ENCODE results near the gene MMP1. TPM values are rescaled to one million over a fixed set of nuclear protein-coding genes. Genes with fewer than 3 reads are reported as not detected.

MMP1 gene
- total and polyA plus RNA-seq, 2 of the 4 experiments (the other 2 are of a cell fraction): 166 to 245 TPM

DNA sequence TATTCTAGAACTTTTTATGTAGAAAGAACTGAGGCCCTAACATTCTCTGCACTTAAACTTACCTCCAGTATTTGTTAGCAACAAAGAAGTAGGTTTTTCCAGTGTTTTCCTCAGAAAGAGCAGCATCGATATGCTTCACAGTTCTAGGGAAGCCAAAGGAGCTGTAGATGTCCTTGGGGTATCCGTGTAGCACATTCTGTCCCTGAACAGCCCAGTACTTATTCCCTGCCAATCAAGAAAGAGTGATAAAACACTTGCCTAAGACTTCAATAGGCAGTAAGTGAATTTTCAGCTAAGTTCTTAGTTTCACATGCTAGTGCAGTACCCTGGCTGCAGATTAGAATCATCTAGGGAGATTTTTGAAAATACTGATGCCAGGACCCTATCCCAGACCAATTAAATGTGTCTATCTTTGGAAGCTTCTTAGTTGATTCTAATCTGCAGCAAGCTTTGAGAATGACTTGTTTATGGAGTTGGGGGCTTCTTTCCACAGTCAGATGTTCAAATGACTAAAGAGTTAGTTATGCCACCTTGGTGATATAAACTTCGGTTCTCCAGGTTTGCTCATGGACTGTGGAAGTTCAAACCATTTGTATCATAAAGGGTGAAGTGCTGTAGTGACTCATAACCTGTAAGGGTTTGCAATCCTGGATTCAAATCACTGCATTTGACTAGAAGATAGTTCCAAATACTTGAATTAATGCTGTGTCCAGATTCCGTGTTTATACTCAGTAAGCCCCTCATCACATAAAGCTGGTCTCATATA, 6.5 kb downstream of the MMP1 start:
- no peak overlapping the region for H4K5ac ChIP-seq (ENCODE audit: low read depth, low read length)
- intact Hi-C loops (cut with micrococcal nuclease) (no loop called here), in situ Hi-C loops (cut with MboI; ENCODE audit: low sequenced_read_pairs) (no loop called here), dilution Hi-C loops (cut with HindIII; ENCODE audit: low sequenced_read_pairs, unreplicated experiment) (no loop called here)
- no peak overlapping the region for H3K4me2 ChIP-seq (ENCODE audit: low read depth, low read length)
- H4K20me1 ChIP-seq (ENCODE audit: insufficient read depth, low read length): no peaks in the 10 kb centered on the region
- H3K27me3 ChIP-seq (ENCODE audit: control insufficient read depth, insufficient read depth, low read length): no peaks in the 10 kb centered on the region
- H3K4ac ChIP-seq (ENCODE audit: low read depth, low read length): no peak overlapping the region
- no peak overlapping the region for H2BK20ac ChIP-seq (ENCODE audit: low read depth, low read length)
- DNase-seq: peak; percentile 57
- H2AK5ac ChIP-seq (ENCODE audit: low read depth, low read length): no peak overlapping the region
- no peak overlapping the region for H3K27ac ChIP-seq (ENCODE audit: insufficient read depth, low read length)
- H3K9me3 ChIP-seq (ENCODE audit: control insufficient read depth, insufficient read depth, low read length): no peaks in the 10 kb centered on the region
- TF ChIP-seq MXI1 (IDR thresholded peaks at IDR 0.05; ENCODE audit: borderline replicate concordance, low read depth, low read length): no peak
- TF ChIP-seq, protein P1, sequence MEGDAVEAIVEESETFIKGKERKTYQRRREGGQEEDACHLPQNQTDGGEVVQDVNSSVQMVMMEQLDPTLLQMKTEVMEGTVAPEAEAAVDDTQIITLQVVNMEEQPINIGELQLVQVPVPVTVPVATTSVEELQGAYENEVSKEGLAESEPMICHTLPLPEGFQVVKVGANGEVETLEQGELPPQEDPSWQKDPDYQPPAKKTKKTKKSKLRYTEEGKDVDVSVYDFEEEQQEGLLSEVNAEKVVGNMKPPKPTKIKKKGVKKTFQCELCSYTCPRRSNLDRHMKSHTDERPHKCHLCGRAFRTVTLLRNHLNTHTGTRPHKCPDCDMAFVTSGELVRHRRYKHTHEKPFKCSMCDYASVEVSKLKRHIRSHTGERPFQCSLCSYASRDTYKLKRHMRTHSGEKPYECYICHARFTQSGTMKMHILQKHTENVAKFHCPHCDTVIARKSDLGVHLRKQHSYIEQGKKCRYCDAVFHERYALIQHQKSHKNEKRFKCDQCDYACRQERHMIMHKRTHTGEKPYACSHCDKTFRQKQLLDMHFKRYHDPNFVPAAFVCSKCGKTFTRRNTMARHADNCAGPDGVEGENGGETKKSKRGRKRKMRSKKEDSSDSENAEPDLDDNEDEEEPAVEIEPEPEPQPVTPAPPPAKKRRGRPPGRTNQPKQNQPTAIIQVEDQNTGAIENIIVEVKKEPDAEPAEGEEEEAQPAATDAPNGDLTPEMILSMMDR (conservative IDR thresholded peaks at IDR 0.05; ENCODE audit: low read depth, low read length): no peak
- no peak for TF ChIP-seq CEBPB (IDR thresholded peaks at IDR 0.05; ENCODE audit: low read depth, low read length)
- no peak overlapping the region for H3K23ac ChIP-seq (ENCODE audit: low read depth, low read length)
- H2BK5ac ChIP-seq (ENCODE audit: low read depth, low read length, poor library complexity, severe bottlenecking): no peak overlapping the region
- no peak overlapping the region for H3K56ac ChIP-seq (ENCODE audit: extremely low read depth, insufficient read depth, low read length)
- H2BK15ac ChIP-seq (ENCODE audit: low read depth, low read length): no peak overlapping the region
- POLR2A ChIA-PET (ENCODE audit: unreplicated experiment): no interaction called here
- no peak for ATAC-seq (ENCODE audit: low read depth)
- H3K4me1 ChIP-seq (ENCODE audit: control insufficient read depth, insufficient read depth, low read length): no peaks in the 10 kb centered on the region
- H2AFZ ChIP-seq (replicated peaks; ENCODE audit: low read length, poor library complexity): no peak overlapping the region
- WGBS, 2 experiments (ENCODE audit: extremely low coverage in 2 of 2, insufficient read length in 1 of 2): no CpG with 5 or more reads among the region's 4 CpGs
- no peak overlapping the region for H2AK9ac ChIP-seq (replicated peaks; ENCODE audit: low read depth, low read length, poor library complexity)
- no peak overlapping the region for H3K9ac ChIP-seq (ENCODE audit: low read depth, low read length)
- H4K91ac ChIP-seq (ENCODE audit: insufficient read depth, low read depth, low read length): no peak overlapping the region
- H3K9me1 ChIP-seq (ENCODE audit: insufficient read depth, low read length): no peaks in the 10 kb centered on the region
- H3K36me3 ChIP-seq (ENCODE audit: control insufficient read depth, insufficient read depth, low read length): no peaks in the 10 kb centered on the region
- CTCF ChIA-PET: no interaction called here
- H3K79me1 ChIP-seq (ENCODE audit: low read depth in 1 of 2, low read length in 2 of 2): no peaks in the 10 kb centered on the region
- H3K14ac ChIP-seq (replicated peaks; ENCODE audit: low read depth, low read length): no peak overlapping the region
- H3K18ac ChIP-seq (ENCODE audit: low read depth, low read length): no peak overlapping the region
- no peak overlapping the region for H4K8ac ChIP-seq (ENCODE audit: low read depth in 2 of 2, low read length in 2 of 2)
- H3K4me3 ChIP-seq (ENCODE audit: insufficient read depth, low read depth, low read length): no peak overlapping the region
- no TSS peak for BruUV-seq (replicated peaks)
- no peak overlapping the region for H2BK120ac ChIP-seq (ENCODE audit: low read depth, low read length)

All from IMR-90 (cell line).